T-helper 17 cell (primary cell): ENCODE results near the gene VCP. TPM values are rescaled to one million over a fixed set of nuclear protein-coding genes. Genes with fewer than 3 reads are reported as not detected.

Source experiments
- ATAC-seq: fragments of 150-1000 bp; cut with Tn5 transposase; 2 replicates; pipeline ENCODE4 v1.10.0; 2021; ENCODE audit warnings: mild to moderate bottlenecking, moderate library complexity
- DNase-seq, 3 donors: peaks; one replicate each; pipeline versions ENCODE4 v3.0.0 to v3.0.0-alpha.2; 2020 to 2021
- H3K9me3 ChIP-seq: one replicate; pipeline ENCODE4 v1.7.0; 2013; ENCODE audit warnings: low read length, mild to moderate bottlenecking; ENCODE audit not compliant: control insufficient read depth, poor library complexity, severe bottlenecking
- H3K27ac Mint-ChIP-seq: one replicate; pipeline ENCODE4 v1.8.0; 2022; ENCODE audit warnings: mild to moderate bottlenecking, moderate library complexity, mixed read lengths
- H3K27me3 Mint-ChIP-seq: one replicate; pipeline ENCODE4 v1.8.0; 2022; ENCODE audit warnings: mixed read lengths
- H3K36me3 Mint-ChIP-seq: one replicate; pipeline ENCODE4 v1.8.0; 2022; ENCODE audit warnings: low read depth, mixed read lengths
- H3K4me1 Mint-ChIP-seq: one replicate; pipeline ENCODE4 v1.8.0; 2022; ENCODE audit warnings: mild to moderate bottlenecking, mixed read lengths
- H3K4me3 Mint-ChIP-seq: one replicate; pipeline ENCODE4 v1.8.0; 2022; ENCODE audit warnings: mild to moderate bottlenecking, moderate library complexity, mixed read lengths
- total RNA-seq, 4 donors: library from RNA in 2 of 4; stranded (reverse) in 2 of 4; gene quantifications; one replicate each; pipeline ENCODE4 v1.2.3 and lab custom pipeline; 2022 to 2026

VCP gene
- total RNA-seq, 2 donors from 2014 or later, result 222 to 238 TPM

DNA sequence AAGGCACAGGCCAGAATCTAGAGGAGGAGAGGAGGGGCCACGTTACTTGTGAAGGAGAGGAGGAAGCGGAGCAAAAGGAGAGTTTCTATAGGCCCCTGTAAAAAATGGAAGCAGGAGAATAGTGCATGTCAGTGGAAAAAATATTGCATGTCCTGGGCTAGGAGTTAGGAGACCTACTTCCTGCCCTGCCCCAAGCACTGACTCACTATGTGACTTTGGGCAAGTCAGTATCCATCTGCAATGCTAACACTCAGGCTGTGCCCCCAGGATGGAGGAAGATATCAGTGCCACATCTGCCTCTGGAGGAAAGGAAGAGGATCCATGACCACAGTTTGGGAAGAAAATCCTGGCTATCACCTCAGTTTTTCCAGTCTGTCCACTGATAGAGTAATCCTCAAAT lies 17.0 kb upstream of the VCP start:
- Mint-ChIP-seq H3K4me1 (peaks cover 2% of the 10 kb centered on the region), H3K27ac (no peak overlapping the region), H3K4me3 (no peak overlapping the region), H3K36me3 (peaks cover 16% of the 10 kb centered on the region), H3K27me3 (no peaks in the 10 kb centered on the region)
- DNase-seq (no peak), ATAC-seq (no peak)
- no peaks in the 10 kb centered on the region for H3K9me3 ChIP-seq

- H3K4me1 Mint-ChIP-seq, result peaks cover 3% of the 10 kb centered on the region
- no peaks in the 10 kb centered on the region for H3K9me3 ChIP-seq
- peaks cover 6% of the 10 kb centered on the region for H3K36me3 Mint-ChIP-seq
- ATAC-seq, result no peak
- no peak overlapping the region for H3K4me3 Mint-ChIP-seq
- H3K27ac Mint-ChIP-seq, result peak overlapping the region; percentile 1
- DNase-seq, result no peak
- no peaks in the 10 kb centered on the region for H3K27me3 Mint-ChIP-seq
Measured at GRCh38 chr9:35085078-35085477, 12.7 kb upstream of the VCP start.

- peaks cover 4% of the 10 kb centered on the region for H3K36me3 Mint-ChIP-seq
- H3K4me1 Mint-ChIP-seq, result peaks cover 18% of the 10 kb centered on the region
- H3K27ac Mint-ChIP-seq, result peak within 1 kb of the TSS; percentile 90
- DNase-seq, result peak; percentile 57 to 71 (median 68)
- no peaks in the 10 kb centered on the region for H3K27me3 Mint-ChIP-seq
- H3K4me3 Mint-ChIP-seq, result peak within 1 kb of the TSS; percentile 96
- peak; percentile 96 for ATAC-seq
- H3K9me3 ChIP-seq, result no peaks in the 10 kb centered on the region
Measured at GRCh38 chr9:35079426-35080341, 7.3 kb upstream of the VCP start, which contains the start of gene FANCG. FANCG (minus strand) TSS chr9:35079942; CDS start chr9:35079524, 418 bp downstream.

DNA sequence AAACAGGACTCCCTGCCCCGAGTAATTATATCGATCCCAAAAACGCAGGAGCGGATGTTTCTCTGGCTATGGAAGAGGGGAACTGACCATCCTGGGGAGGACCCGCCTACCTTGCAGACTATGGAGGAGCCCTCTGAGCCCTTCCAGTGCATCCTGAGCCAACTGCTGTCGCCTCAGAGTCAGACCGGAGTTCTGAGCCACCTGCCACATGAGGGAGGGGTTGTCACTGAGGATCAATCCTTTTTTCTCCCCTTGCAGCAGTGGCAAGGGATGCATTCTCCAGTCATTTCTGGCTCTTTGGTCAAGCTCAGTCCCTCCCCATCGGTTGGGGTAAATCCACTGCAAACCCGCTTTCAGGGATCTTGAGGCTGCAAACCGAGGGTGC lies 6.6 kb upstream of the VCP start:
- H3K4me1 Mint-ChIP-seq, result peaks cover 18% of the 10 kb centered on the region
- H3K9me3 ChIP-seq, result no peaks in the 10 kb centered on the region
- H3K4me3 Mint-ChIP-seq, result peak overlapping the region; percentile 96
- H3K36me3 Mint-ChIP-seq, result peaks cover 4% of the 10 kb centered on the region
- no peak for DNase-seq
- no peak for ATAC-seq
- peak overlapping the region; percentile 90 for H3K27ac Mint-ChIP-seq
- no peaks in the 10 kb centered on the region for H3K27me3 Mint-ChIP-seq

DNA sequence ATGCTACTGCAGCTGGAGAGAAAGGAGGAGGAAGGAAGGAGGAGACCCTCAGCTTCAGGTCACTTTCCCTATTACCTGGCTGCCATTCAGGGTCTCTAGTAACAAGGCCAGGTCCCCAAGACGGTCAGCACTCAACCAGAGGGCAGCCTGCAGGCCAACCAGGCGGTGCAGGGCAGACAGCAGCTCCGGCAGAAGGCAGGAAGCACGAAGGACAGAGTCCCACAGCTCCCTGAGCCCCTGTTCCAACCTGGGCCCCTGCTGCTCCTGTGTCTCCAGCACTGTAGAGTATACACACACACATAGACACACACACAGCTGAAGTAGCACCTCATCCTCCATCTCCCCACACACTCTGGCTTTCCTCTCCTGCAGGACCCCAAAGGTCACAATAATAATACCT lies 5.6 kb upstream of the VCP start:
- ATAC-seq (no peak), DNase-seq (no peak)
- Mint-ChIP-seq H3K4me1 (peaks cover 19% of the 10 kb centered on the region), H3K27me3 (no peaks in the 10 kb centered on the region), H3K27ac (no peak overlapping the region), H3K36me3 (peaks cover 4% of the 10 kb centered on the region), H3K4me3 (peak overlapping the region; percentile 96)
- no peaks in the 10 kb centered on the region for H3K9me3 ChIP-seq

GRCh38 chr9:35076848-35077247 lies 4.4 kb upstream of the VCP start:
- Mint-ChIP-seq H3K27ac (no peak overlapping the region), H3K36me3 (peaks cover 4% of the 10 kb centered on the region), H3K4me1 (peaks cover 25% of the 10 kb centered on the region), H3K27me3 (no peaks in the 10 kb centered on the region), H3K4me3 (peak overlapping the region; percentile 3)
- no peak for DNase-seq
- ATAC-seq, result no peak
- no peaks in the 10 kb centered on the region for H3K9me3 ChIP-seq

DNA sequence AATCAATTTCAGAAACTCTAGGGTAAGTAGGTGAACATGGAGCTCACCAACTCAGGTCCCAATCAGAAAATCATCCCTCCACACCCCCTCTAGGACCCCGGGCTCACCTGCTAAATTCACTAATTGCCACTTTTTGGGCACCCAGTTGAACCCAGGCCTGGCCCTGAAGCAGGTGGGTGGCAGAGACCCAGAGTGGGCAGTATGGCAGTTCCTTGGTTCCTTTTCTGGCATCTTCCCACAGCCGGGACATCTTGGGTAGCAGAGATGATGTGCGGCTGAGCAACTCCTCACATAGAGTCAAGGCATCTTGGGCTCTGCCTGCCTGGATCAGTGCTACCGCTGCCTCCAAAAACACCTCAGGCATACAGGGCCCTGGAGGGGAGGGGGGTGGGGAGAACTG lies 2.9 kb upstream of the VCP start:
- ATAC-seq, result no peak

DNA sequence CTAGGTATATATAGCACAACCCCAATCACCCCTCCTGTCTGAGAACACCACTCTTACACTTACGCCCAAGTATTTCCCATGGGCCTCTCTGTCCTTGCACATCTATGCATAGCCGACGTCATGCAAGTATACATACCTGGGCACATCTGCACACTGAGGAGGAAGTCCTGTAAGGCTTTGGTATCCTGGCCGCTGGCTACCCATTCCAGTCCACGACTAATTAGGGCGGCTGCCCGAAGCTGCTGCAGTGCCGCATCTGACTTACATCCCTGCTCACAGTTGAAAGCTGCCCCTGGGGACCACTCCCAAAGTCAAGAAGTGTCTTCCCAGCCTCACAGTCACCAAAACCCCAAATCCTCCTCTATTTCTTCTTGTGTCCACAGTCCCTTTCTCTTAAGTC lies 2.4 kb upstream of the VCP start:
- ATAC-seq (no peak), DNase-seq (no peak)
- no peaks in the 10 kb centered on the region for H3K9me3 ChIP-seq
- H3K27ac Mint-ChIP-seq, result no peak overlapping the region
- no peak overlapping the region for H3K4me3 Mint-ChIP-seq
- peaks cover 34% of the 10 kb centered on the region for H3K4me1 Mint-ChIP-seq
- H3K36me3 Mint-ChIP-seq, result peaks cover 4% of the 10 kb centered on the region
- H3K27me3 Mint-ChIP-seq, result no peaks in the 10 kb centered on the region

More for the DNA sequence above, 2.9 kb upstream of the VCP start:
- Mint-ChIP-seq H3K4me1 (peaks cover 34% of the 10 kb centered on the region), H3K4me3 (no peak overlapping the region), H3K27me3 (no peaks in the 10 kb centered on the region), H3K27ac (no peak overlapping the region), H3K36me3 (peaks cover 4% of the 10 kb centered on the region)
- DNase-seq, result no peak
- H3K9me3 ChIP-seq, result no peaks in the 10 kb centered on the region

DNA sequence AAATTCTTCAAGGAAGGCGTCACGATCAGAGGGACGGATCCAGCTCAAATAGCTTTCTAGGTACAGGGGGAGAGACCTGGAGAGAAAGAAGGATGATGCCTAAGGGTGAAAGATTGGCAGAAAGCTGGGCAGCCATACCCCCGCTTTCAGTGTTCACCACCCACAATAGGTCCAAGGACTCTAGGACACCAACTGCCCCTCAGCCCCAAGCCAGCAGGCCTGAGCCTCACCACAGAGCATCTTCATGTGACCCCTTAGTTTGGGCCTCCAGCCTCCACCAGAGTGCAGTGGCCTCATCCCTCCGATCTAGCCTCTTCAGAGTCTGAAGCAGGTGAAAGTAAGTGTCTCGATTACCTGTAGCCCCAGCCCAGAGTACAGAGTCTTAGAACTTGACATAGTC lies 1.7 kb upstream of the VCP start:
- Mint-ChIP-seq H3K4me3 (no peak overlapping the region), H3K27me3 (no peaks in the 10 kb centered on the region), H3K36me3 (peaks cover 4% of the 10 kb centered on the region), H3K27ac (no peak overlapping the region), H3K4me1 (peaks cover 34% of the 10 kb centered on the region)
- H3K9me3 ChIP-seq, result no peaks in the 10 kb centered on the region
- no peak for ATAC-seq
- no peak for DNase-seq

DNA sequence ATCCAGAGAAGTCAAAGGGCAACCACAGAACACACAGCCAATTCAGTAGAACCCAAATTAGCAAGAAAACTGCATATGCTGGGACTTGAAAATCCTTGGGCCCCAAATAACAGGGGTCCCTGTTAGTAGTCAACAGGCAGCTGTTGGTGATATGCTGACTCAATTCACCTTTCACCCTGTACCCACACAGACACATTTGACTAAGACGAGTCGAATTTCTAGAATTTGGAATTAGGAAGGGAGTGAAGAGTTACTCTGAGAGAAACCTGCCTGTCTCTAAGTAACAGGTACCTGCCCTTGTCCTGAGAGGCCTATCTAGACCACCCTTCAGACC lies 821 bp upstream of the VCP start:
- DNase-seq, result no peak

DNA sequence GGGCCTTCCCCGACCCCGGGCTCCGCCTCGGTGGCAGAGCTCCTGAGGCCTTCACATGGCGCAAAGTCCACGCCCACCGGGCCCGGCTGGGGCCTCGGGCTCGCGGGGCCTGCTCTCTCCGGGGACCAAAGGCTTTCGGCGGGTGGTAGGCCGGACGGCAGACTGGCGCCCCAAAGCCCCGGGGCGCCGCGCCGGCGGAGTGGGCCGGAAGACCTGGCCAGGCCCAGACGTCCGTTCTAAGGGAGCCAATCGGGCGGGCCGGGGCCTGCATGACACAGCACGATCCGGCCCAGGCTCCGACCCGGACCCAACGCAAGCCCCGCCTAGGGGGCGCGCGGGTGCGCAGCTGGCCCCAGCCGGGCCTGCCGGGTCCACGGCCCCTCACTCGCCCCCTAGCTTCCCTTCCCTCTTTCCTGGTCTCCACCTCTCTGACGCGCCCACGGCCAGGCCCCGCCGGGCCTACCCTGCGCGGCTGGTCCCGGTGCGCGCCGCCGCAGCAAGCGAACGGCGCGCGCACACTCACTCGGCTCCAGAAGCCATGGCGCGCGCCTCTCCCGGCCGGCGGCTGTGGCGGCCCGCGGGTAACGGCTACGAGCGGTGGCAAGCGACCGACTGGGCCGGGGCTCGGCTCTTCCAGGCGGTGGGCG lies 488 bp downstream of the VCP start:
- H3K4me3 Mint-ChIP-seq, result peak overlapping the region; percentile 92
- H3K27ac Mint-ChIP-seq, result peak overlapping the region; percentile 92
- no peaks in the 10 kb centered on the region for H3K9me3 ChIP-seq
- H3K4me1 Mint-ChIP-seq, result peaks cover 45% of the 10 kb centered on the region
- DNase-seq (peak; percentile 62 to 72 (median 68)), ATAC-seq (peak; percentile 57)
- no peaks in the 10 kb centered on the region for H3K27me3 Mint-ChIP-seq
- H3K36me3 Mint-ChIP-seq, result peaks cover 6% of the 10 kb centered on the region

More for the DNA sequence above, 821 bp upstream of the VCP start:
- H3K27me3 Mint-ChIP-seq, result no peaks in the 10 kb centered on the region
- H3K4me3 Mint-ChIP-seq, result peak overlapping the region; percentile 92
- no peak for ATAC-seq
- H3K27ac Mint-ChIP-seq, result peak overlapping the region; percentile 92
- H3K36me3 Mint-ChIP-seq, result peaks cover 4% of the 10 kb centered on the region
- H3K4me1 Mint-ChIP-seq, result peaks cover 35% of the 10 kb centered on the region
- H3K9me3 ChIP-seq, result no peaks in the 10 kb centered on the region

- Mint-ChIP-seq H3K4me3 (peak overlapping the region; percentile 92), H3K27me3 (no peaks in the 10 kb centered on the region), H3K36me3 (peaks cover 5% of the 10 kb centered on the region), H3K27ac (peak overlapping the region; percentile 92), H3K4me1 (peaks cover 48% of the 10 kb centered on the region)
- H3K9me3 ChIP-seq, result no peaks in the 10 kb centered on the region
- no peak for DNase-seq
- no peak for ATAC-seq
Measured at GRCh38 chr9:35070823-35071813, 1.3 kb downstream of the VCP start.

- Mint-ChIP-seq H3K36me3 (peaks cover 2% of the 10 kb centered on the region), H3K27me3 (no peaks in the 10 kb centered on the region), H3K27ac (peak overlapping the region; percentile 67), H3K4me1 (peaks cover 45% of the 10 kb centered on the region), H3K4me3 (peak overlapping the region; percentile 58)
- H3K9me3 ChIP-seq, result no peaks in the 10 kb centered on the region
- DNase-seq, result no peak
- ATAC-seq, result no peak
Measured at GRCh38 chr9:35069020-35069419, 3.4 kb downstream of the VCP start.
